CD14-positive monocyte (primary cell): ENCODE results near the gene PILRA. TPM values are rescaled to one million over a fixed set of nuclear protein-coding genes. Genes with fewer than 3 reads are reported as not detected.
A peak's percentile ranks its signal among the peaks of the same experiment; 100 is the strongest.

Experiments used
- DNase-seq, 3 donors: peaks; one replicate each; pipeline ENCODE4 v3.0.0-alpha.2; 2011 to 2022
- H2AFZ ChIP-seq: 2 replicates; pipeline ENCODE4 v1.6.0; 2012; ENCODE audit warnings: mild to moderate bottlenecking, low read depth, low read length, inconsistent platforms; ENCODE audit not compliant: insufficient read depth, poor library complexity, severe bottlenecking
- H3K27ac ChIP-seq, 2 donors: 1 replicate in 1 of 2; 2 replicates in 1 of 2; pipeline ENCODE4 v1.5.1; 2012 to 2013; ENCODE audit warnings: low read length in 2 of 2, control low read depth in 1 of 2, inconsistent platforms in 1 of 2, low read depth in 1 of 2, mild to moderate bottlenecking in 1 of 2
- H3K27me3 ChIP-seq, 2 donors: one replicate each; pipeline versions ENCODE4 v1.6.0 to v1.6.1; 2011 to 2013; ENCODE audit warnings: low read length in 2 of 2; ENCODE audit not compliant: control insufficient read depth in 2 of 2, insufficient read depth in 2 of 2
- H3K36me3 ChIP-seq, 2 donors: replicated peaks in 1 of 2; 1 replicate in 1 of 2; 2 replicates in 1 of 2; pipeline versions ENCODE4 v1.5.1 to v1.6.1; 2012 to 2013; ENCODE audit warnings: low read length in 2 of 2, control low read depth in 1 of 2, inconsistent platforms in 1 of 2, mild to moderate bottlenecking in 1 of 2; ENCODE audit not compliant: insufficient read depth in 2 of 2, control insufficient read depth in 1 of 2
- H3K4me1 ChIP-seq, 2 donors: 1 replicate in 1 of 2; 2 replicates in 1 of 2; pipeline versions ENCODE4 v1.5.1 to v1.6.1; 2012 to 2013; ENCODE audit warnings: low read length in 2 of 2, control low read depth in 1 of 2, inconsistent platforms in 1 of 2, mild to moderate bottlenecking in 1 of 2, moderate library complexity in 1 of 2; ENCODE audit not compliant: insufficient read depth in 2 of 2, control insufficient read depth in 1 of 2
- H3K4me2 ChIP-seq: replicated peaks from 2 replicates; pipeline ENCODE3; 2012; ENCODE audit warnings: low read length, moderate library complexity, mild to moderate bottlenecking; ENCODE audit not compliant: poor library complexity, severe bottlenecking; ENCODE audit errors: extremely low read depth
- H3K4me3 ChIP-seq, 3 experiments: fragments of 200-600 bp in 1 of 3; sonication (generic) in 1 of 3; replicated peaks in 1 of 3; 1 replicate in 2 of 3; 2 replicates in 1 of 3; pipeline ENCODE4 v1.5.1; 2011 to 2013; ENCODE audit warnings: low read length in 3 of 3, mild to moderate bottlenecking in 3 of 3, control low read depth in 2 of 3, low read depth in 2 of 3, inconsistent platforms in 1 of 3, moderate library complexity in 1 of 3
- H3K79me2 ChIP-seq: 2 replicates; pipeline ENCODE4 v1.6.0; 2012; ENCODE audit warnings: mild to moderate bottlenecking, control low read depth, inconsistent platforms, low read length, moderate library complexity; ENCODE audit not compliant: insufficient read depth
- H3K9ac ChIP-seq: 2 replicates; pipeline ENCODE4 v1.6.0; 2017; ENCODE audit warnings: low read length, mild to moderate bottlenecking; ENCODE audit not compliant: insufficient read depth, poor library complexity, severe bottlenecking
- H3K9me3 ChIP-seq, 2 donors: replicated peaks in 1 of 2; 1 replicate in 1 of 2; 2 replicates in 1 of 2; pipeline versions ENCODE4 v1.5.1 to v1.6.1; 2012 to 2013; ENCODE audit warnings: low read length in 2 of 2, control low read depth in 1 of 2; ENCODE audit not compliant: control insufficient read depth in 1 of 2, insufficient read depth in 1 of 2
- H4K20me1 ChIP-seq: 2 replicates; pipeline ENCODE4 v1.6.0; 2012; ENCODE audit warnings: mild to moderate bottlenecking, low read length, control low read depth, moderate library complexity; ENCODE audit not compliant: insufficient read depth
- H3K27ac Mint-ChIP-seq, 7 donors: one replicate each; pipeline ENCODE4 v1.8.0; 2020; ENCODE audit warnings: mild to moderate bottlenecking in 7 of 7, mixed read lengths in 7 of 7, moderate library complexity in 6 of 7, inconsistent platforms in 2 of 7
- H3K27me3 Mint-ChIP-seq, 3 donors: one replicate each; pipeline ENCODE4 v1.8.0; 2021 to 2022; ENCODE audit warnings: low read depth in 3 of 3, mild to moderate bottlenecking in 3 of 3, mixed read lengths in 3 of 3, moderate library complexity in 3 of 3, inconsistent platforms in 1 of 3
- H3K36me3 Mint-ChIP-seq, 2 donors: one replicate each; pipeline ENCODE4 v1.8.0; 2020; ENCODE audit warnings: mixed read lengths in 2 of 2, inconsistent platforms in 1 of 2, mild to moderate bottlenecking in 1 of 2
- H3K4me1 Mint-ChIP-seq: one replicate; pipeline ENCODE4 v1.8.0; 2020; ENCODE audit warnings: mild to moderate bottlenecking, mixed read lengths
- H3K4me3 Mint-ChIP-seq, 2 donors: one replicate each; pipeline ENCODE4 v1.8.0; 2020; ENCODE audit warnings: mild to moderate bottlenecking in 2 of 2, mixed read lengths in 2 of 2, moderate library complexity in 1 of 2
- H3K9me3 Mint-ChIP-seq, 7 donors: one replicate each; pipeline ENCODE4 v1.8.0; 2020 to 2022; ENCODE audit warnings: mixed read lengths in 7 of 7, mild to moderate bottlenecking in 6 of 7, moderate library complexity in 6 of 7, inconsistent platforms in 2 of 7
- WGBS: methylation state at CpG from one replicate; pipeline ENCODE4 v1.1.5; 2013; ENCODE audit warnings: missing lambda C conversion rate; ENCODE audit not compliant: insufficient coverage; 5-methylcytosine and 5-hydroxymethylcytosine counted together
- intact Hi-C, 2 donors: fragments of 100-400 bp; cut with micrococcal nuclease; formaldehyde crosslinking; loops; one replicate each; pipeline versions ENCODE4 v1.15.0 to v1.15.1; 2023
- polyA plus RNA-seq, 3 donors: library from polyadenylated mRNA; depleted of rRNA in 1 of 3; unstranded in 2 of 3; stranded (reverse) in 1 of 3; fragments of 300-500 nt in 2 of 3; fragments of >200 nt in 1 of 3; fragmentation: Illumina TruSeq in 2 of 3; gene quantifications; 1 replicate in 2 of 3; 2 replicates in 1 of 3; pipeline ENCODE4 v1.2.3, GENCODE V29; 2012 to 2021
- TF ChIP-seq, protein P1 (sequence below): fragments of 200-600 bp; IDR thresholded peaks from one replicate; pipeline ENCODE4 v1.8.0; 2022; ENCODE audit warnings: antibody characterized with exemption, mild to moderate bottlenecking

PILRA gene
- polyA plus RNA-seq, 3 donors: 316 to 491 (median 364) TPM

DNA sequence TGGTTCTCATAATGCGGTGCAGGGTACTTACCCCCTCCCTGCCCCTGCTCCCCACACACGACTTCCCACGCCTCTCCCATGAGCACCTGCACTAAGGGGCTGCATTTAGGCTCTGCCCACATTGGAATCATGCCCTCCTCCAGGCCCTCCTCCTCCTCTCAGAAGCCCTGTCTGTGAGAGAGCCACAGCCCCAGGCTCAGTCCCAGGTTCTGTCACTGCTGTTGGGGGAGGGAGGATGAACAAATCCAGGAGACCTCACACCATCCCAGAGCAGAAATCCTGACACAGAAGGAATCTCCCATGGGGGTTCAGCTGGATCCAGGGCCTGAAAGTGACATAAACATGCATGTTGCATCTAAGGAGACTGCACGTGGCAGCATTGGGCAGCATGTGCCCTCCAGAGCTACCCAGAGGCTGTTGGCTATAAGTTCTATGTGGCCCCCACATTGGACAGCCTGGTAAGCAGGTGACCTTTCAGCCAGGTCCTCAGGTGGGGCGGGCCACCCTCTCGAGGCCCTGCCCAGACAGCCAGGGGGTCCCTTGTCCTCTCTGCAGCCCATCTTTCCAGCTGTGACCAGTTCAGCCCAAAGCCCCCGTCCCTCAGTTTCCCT is 1.6 kb upstream of the PILRA start:
- no peaks in the 10 kb centered on the region for H3K27me3 ChIP-seq
- TF ChIP-seq, protein P1, sequence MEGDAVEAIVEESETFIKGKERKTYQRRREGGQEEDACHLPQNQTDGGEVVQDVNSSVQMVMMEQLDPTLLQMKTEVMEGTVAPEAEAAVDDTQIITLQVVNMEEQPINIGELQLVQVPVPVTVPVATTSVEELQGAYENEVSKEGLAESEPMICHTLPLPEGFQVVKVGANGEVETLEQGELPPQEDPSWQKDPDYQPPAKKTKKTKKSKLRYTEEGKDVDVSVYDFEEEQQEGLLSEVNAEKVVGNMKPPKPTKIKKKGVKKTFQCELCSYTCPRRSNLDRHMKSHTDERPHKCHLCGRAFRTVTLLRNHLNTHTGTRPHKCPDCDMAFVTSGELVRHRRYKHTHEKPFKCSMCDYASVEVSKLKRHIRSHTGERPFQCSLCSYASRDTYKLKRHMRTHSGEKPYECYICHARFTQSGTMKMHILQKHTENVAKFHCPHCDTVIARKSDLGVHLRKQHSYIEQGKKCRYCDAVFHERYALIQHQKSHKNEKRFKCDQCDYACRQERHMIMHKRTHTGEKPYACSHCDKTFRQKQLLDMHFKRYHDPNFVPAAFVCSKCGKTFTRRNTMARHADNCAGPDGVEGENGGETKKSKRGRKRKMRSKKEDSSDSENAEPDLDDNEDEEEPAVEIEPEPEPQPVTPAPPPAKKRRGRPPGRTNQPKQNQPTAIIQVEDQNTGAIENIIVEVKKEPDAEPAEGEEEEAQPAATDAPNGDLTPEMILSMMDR: no peak
- H3K36me3 ChIP-seq: peaks cover 5 to 22% of the 10 kb centered on the region in 2 donors
- peaks cover 26 to 29% of the 10 kb centered on the region in 2 donors for H3K36me3 Mint-ChIP-seq
- peaks cover 77% of the 10 kb centered on the region for H3K79me2 ChIP-seq
- WGBS: 68% methylated on average over 4 of the region's 7 CpGs
- H3K4me3 ChIP-seq: peak overlapping the region in 1 of 3 experiments; percentile 36
- no peak overlapping the region for H2AFZ ChIP-seq
- peak overlapping the region; percentile 98 to 99 for H3K27ac ChIP-seq
- H3K4me1 Mint-ChIP-seq: peaks cover 91% of the 10 kb centered on the region
- peaks cover 5% of the 10 kb centered on the region for H4K20me1 ChIP-seq
- peaks cover 0 to 2% (median 0%) of the 10 kb centered on the region in 3 donors for H3K27me3 Mint-ChIP-seq
- H3K9ac ChIP-seq: peak overlapping the region; percentile 87
- H3K9me3 Mint-ChIP-seq: no peaks in the 10 kb centered on the region
- H3K4me3 Mint-ChIP-seq: peak overlapping the region in 1 of 2 donors; percentile 30
- DNase-seq: peak in 1 of 3 donors; percentile 41
- peak overlapping the region; percentile 99 to 100 (median 99) for H3K27ac Mint-ChIP-seq
- intact Hi-C loops: no loop called here
- no peaks in the 10 kb centered on the region for H3K9me3 ChIP-seq
- peaks cover 92 to 97% of the 10 kb centered on the region in 2 donors for H3K4me1 ChIP-seq
- peak overlapping the region; percentile 100 for H3K4me2 ChIP-seq

DNA sequence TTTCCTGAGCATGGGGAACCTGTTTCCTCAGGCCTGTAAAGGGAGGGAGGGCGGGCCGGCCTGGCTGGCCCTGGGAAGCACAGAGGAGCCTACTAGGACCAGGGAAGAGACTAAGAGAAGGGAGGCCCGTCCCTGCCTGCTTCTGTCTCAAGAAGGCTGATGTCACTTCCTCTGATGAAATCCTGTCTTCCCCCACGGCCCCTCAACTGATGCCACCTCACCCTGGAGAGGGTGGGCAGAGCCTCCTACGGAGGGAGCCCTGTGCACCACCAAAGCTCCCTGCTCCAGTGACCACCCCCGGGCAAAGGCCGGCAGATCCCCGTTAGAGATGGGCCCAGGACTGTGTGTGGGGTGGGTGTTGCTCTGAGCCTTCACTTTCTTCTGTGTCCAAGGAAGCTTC is 1.0 kb upstream of the PILRA start:
- TF ChIP-seq, protein P1: no peak
- H3K79me2 ChIP-seq: peaks cover 77% of the 10 kb centered on the region
- H3K36me3 ChIP-seq: peaks cover 5 to 27% of the 10 kb centered on the region in 2 donors
- DNase-seq: peak; percentile 93 to 98 (median 95)
- H3K4me3 Mint-ChIP-seq: peak overlapping the region; percentile 96 to 98
- peaks cover 0 to 4% (median 0%) of the 10 kb centered on the region in 3 donors for H3K27me3 Mint-ChIP-seq
- peaks cover 25 to 31% of the 10 kb centered on the region in 2 donors for H3K36me3 Mint-ChIP-seq
- peaks cover 88% of the 10 kb centered on the region for H3K4me1 Mint-ChIP-seq
- peak overlapping the region; percentile 87 for H3K9ac ChIP-seq
- H3K9me3 ChIP-seq: no peaks in the 10 kb centered on the region
- H3K27ac ChIP-seq: peak overlapping the region; percentile 98 to 99
- H4K20me1 ChIP-seq: peaks cover 5% of the 10 kb centered on the region
- 0% methylated on average over 5 of the region's 8 CpGs for WGBS
- peak overlapping the region; percentile 4 to 89 (median 88) for H3K4me3 ChIP-seq
- H3K27ac Mint-ChIP-seq: peak overlapping the region; percentile 99 to 100 (median 99)
- no peaks in the 10 kb centered on the region for H3K9me3 Mint-ChIP-seq
- intact Hi-C loops: no loop called here
- no peaks in the 10 kb centered on the region for H3K27me3 ChIP-seq
- H2AFZ ChIP-seq: no peak overlapping the region
- peaks cover 92 to 97% of the 10 kb centered on the region in 2 donors for H3K4me1 ChIP-seq
- H3K4me2 ChIP-seq: peak overlapping the region; percentile 100
